AG04450 (cell line): ENCODE measurements around the gene ANTXR1. TPM values are rescaled to one million over a fixed set of nuclear protein-coding genes. Genes with fewer than 3 reads are reported as not detected.

Experiments used
- CTCF ChIA-PET: fragments of 300-600, 350-600 bp; formaldehyde crosslinking; extraction: SDS; loops from one replicate; lab custom pipeline; 2022; ENCODE audit warnings: antibody characterized with exemption, inconsistent platforms; lab: Charles Lee
- POLR2A ChIA-PET: fragments of 350-600 bp; formaldehyde crosslinking; extraction: SDS; loops from one replicate; lab custom pipeline; 2021; ENCODE audit warnings: antibody characterized with exemption, inconsistent platforms; lab: Yijun Ruan, JAX
- DNase-seq: peaks from one replicate; pipeline ENCODE4 v3.0.0-alpha.2; 2011; ENCODE audit warnings: low read depth, low spot score
- H3K27ac ChIP-seq: one replicate; pipeline ENCODE4 v1.5.1; 2012; ENCODE audit warnings: low read depth, low read length, control low read depth
- H3K27me3 ChIP-seq: one replicate; pipeline ENCODE4 v1.6.0; 2012; ENCODE audit warnings: low read length; ENCODE audit not compliant: control insufficient read depth, insufficient read depth
- H3K4me3 ChIP-seq: 2 replicates; pipeline ENCODE4 v1.5.1; 2011; ENCODE audit warnings: mild to moderate bottlenecking, low read depth, low read length, control low read depth
- H3K9me3 ChIP-seq: 2 replicates; pipeline ENCODE4 v1.5.1; 2012; ENCODE audit warnings: low read length; ENCODE audit not compliant: control insufficient read depth, insufficient read depth
- CTCF ChIP-seq: IDR thresholded peaks from 2 replicates; pipeline ENCODE4 v1.5.1; 2011; ENCODE audit warnings: low read depth, low read length, control low read depth, inconsistent platforms
- polyA plus RNA-seq: library from polyadenylated mRNA; depleted of rRNA; stranded (reverse); fragments of >200 nt; gene quantifications from 2 replicates; pipeline ENCODE4 v1.2.3, GENCODE V29; 2011

Gene ANTXR1
- polyA plus RNA-seq, 1 experiment: 113 TPM

- TF ChIP-seq CTCF: no peak
- Histone ChIP-seq H3K9me3 (no peaks in the 10 kb centered on the region), H3K4me3 (no peak overlapping the region), H3K27me3 (no peaks in the 10 kb centered on the region), H3K27ac (no peak overlapping the region)
- POLR2A ChIA-PET: interaction anchor here (0.8 kb wide), 1 partner anchor 108 kb away, joined by 3 read pairs; no protein-coding TSS in a partner anchor
- DNase-seq: no peak
- CTCF ChIA-PET: no interaction called here
Observed at GRCh38 chr2:69088466-69088865, 75.5 kb downstream of the ANTXR1 start.

- no peak overlapping the region for H3K27ac ChIP-seq
- peak; percentile 24 for DNase-seq
- CTCF ChIA-PET: no interaction called here
Observed at GRCh38 chr2:69089266-69089665, 76.3 kb downstream of the ANTXR1 start.

GRCh38 chr2:69089998-69090397, 77.0 kb downstream of the ANTXR1 start:
- ChIA-PET CTCF (no interaction called here), POLR2A (interaction anchor here (1.0 kb wide), 1 partner anchor 88 kb away, joined by 5 read pairs; no protein-coding TSS in a partner anchor)
- Histone ChIP-seq H3K4me3 (no peak overlapping the region), H3K27me3 (no peaks in the 10 kb centered on the region), H3K27ac (no peak overlapping the region), H3K9me3 (no peaks in the 10 kb centered on the region)
- TF ChIP-seq CTCF: no peak
- DNase-seq: no peak

More at GRCh38 chr2:69089266-69089665, 76.3 kb downstream of the ANTXR1 start:
- POLR2A ChIA-PET: interaction anchor here (1.0 kb wide), 1 partner anchor 88 kb away, joined by 5 read pairs; no protein-coding TSS in a partner anchor
- no peak for TF ChIP-seq CTCF
- no peaks in the 10 kb centered on the region for H3K9me3 ChIP-seq
- H3K27me3 ChIP-seq: no peaks in the 10 kb centered on the region
- no peak overlapping the region for H3K4me3 ChIP-seq

- no peaks in the 10 kb centered on the region for H3K9me3 ChIP-seq
- H3K27me3 ChIP-seq: no peaks in the 10 kb centered on the region
- ChIA-PET POLR2A (interaction anchor here (0.7 kb wide), 1 partner anchor 64 kb away, joined by 3 read pairs; no protein-coding TSS in a partner anchor), CTCF (interaction anchor here (0.6 kb wide), 1 partner anchor 1929 kb away, joined by 3 read pairs; no protein-coding TSS in a partner anchor)
- DNase-seq: no peak
- H3K27ac ChIP-seq: no peak overlapping the region
- no peak for TF ChIP-seq CTCF
- H3K4me3 ChIP-seq: no peak overlapping the region
Observed at GRCh38 chr2:69090820-69091219, 77.8 kb downstream of the ANTXR1 start.

- CTCF ChIA-PET: no interaction called here
- no peak for TF ChIP-seq CTCF
- POLR2A ChIA-PET: no interaction called here
- Histone ChIP-seq H3K4me3 (no peak overlapping the region), H3K9me3 (no peaks in the 10 kb centered on the region), H3K27me3 (no peaks in the 10 kb centered on the region), H3K27ac (no peak overlapping the region)
- no peak for DNase-seq
Observed at GRCh38 chr2:69092857-69093256, 79.9 kb downstream of the ANTXR1 start.
